PC-3 (cell line): ENCODE measurements around the gene ASH1L. TPM values are rescaled to one million over a fixed set of nuclear protein-coding genes. Genes with fewer than 3 reads are reported as not detected.

Experiments
- ATAC-seq: fragments of 200-7000 bp; cut with Tn5 transposase; 2 replicates; pipeline ENCODE4 v1.9.1; 2020; ENCODE audit warnings: mild to moderate bottlenecking, moderate library complexity
- BruUV-seq: library from RNA; stranded (reverse); fragments of 400-500 nt; replicated peaks from 2 replicates; lab custom pipeline; 2021; lab: Mats Ljungman, UMichigan
- CTCF ChIA-PET: fragments of 300-600 bp; sonication (Branson Sonifier 250); formaldehyde crosslinking; loops from one replicate; lab custom pipeline; 2022; ENCODE audit warnings: antibody characterized with exemption; lab: Charles Lee
- POLR2A ChIA-PET: fragments of 300-600 bp; sonication (Branson Sonifier 250); formaldehyde crosslinking; loops from one replicate; lab custom pipeline; 2022; ENCODE audit warnings: antibody characterized with exemption; ENCODE audit not compliant: unreplicated experiment; lab: Charles Lee
- DNase-seq: peaks from one replicate; pipeline ENCODE4 v3.0.0-alpha.2; 2015
- H2AFZ ChIP-seq: fragments of 300-600 bp; sonication (generic); 2 replicates; pipeline ENCODE4 v1.6.0; 2016; ENCODE audit warnings: antibody characterized with exemption, low read length
- H3F3A ChIP-seq: fragments of 300-600 bp; sonication (generic); one replicate; pipeline ENCODE4 v1.6.0; 2017; ENCODE audit warnings: antibody characterized with exemption, low read length, control low read depth, mild to moderate bottlenecking; ENCODE audit not compliant: unreplicated experiment
- H3K27ac ChIP-seq: fragments of 300-600 bp; sonication (generic); 2 replicates; pipeline ENCODE4 v1.5.1; 2016; ENCODE audit warnings: mild to moderate bottlenecking, low read length
- H3K27me3 ChIP-seq: fragments of 300-600 bp; sonication (generic); 2 replicates; pipeline ENCODE4 v1.6.1; 2016; ENCODE audit warnings: low read length, mixed read lengths
- H3K36me3 ChIP-seq: fragments of 300-600 bp; sonication (generic); 2 replicates; pipeline ENCODE4 v1.6.1; 2016; ENCODE audit warnings: low read depth, mixed run types, low read length, mixed read lengths
- H3K4me1 ChIP-seq: fragments of 300-600 bp; sonication (generic); 2 replicates; pipeline ENCODE4 v1.5.1; 2016; ENCODE audit warnings: low read length; ENCODE audit not compliant: insufficient read depth
- H3K4me2 ChIP-seq: fragments of 300-600 bp; sonication (generic); 2 replicates; pipeline ENCODE4 v1.6.0; 2016; ENCODE audit warnings: low read length
- H3K4me3 ChIP-seq: fragments of 300-600 bp; sonication (generic); 2 replicates; pipeline ENCODE4 v1.5.1; 2016; ENCODE audit warnings: mild to moderate bottlenecking, low read length, mixed read lengths
- H3K79me2 ChIP-seq: fragments of 300-600 bp; sonication (generic); 2 replicates; pipeline ENCODE4 v1.6.1; 2017; ENCODE audit warnings: low read length, mixed read lengths
- H3K9ac ChIP-seq: fragments of 300-600 bp; sonication (generic); 2 replicates; pipeline ENCODE4 v1.6.0; 2016; ENCODE audit warnings: mild to moderate bottlenecking, low read length
- H3K9me2 ChIP-seq: fragments of 300-600 bp; sonication (generic); replicated peaks from 2 replicates; pipeline ENCODE4 v1.6.1; 2016; ENCODE audit warnings: mixed run types, low read length, mixed read lengths
- H3K9me3 ChIP-seq: fragments of 300-600 bp; sonication (generic); 2 replicates; pipeline ENCODE4 v1.6.1; 2016; ENCODE audit warnings: low read length, mixed read lengths
- H4K20me1 ChIP-seq: fragments of 300-600 bp; sonication (generic); 2 replicates; pipeline ENCODE4 v1.6.1; 2016; ENCODE audit warnings: low read length, mixed read lengths
- EZH2 ChIP-seq: fragments of 300-600 bp; sonication (generic); IDR thresholded peaks from one replicate; pipeline ENCODE4 v1.6.1; 2017; ENCODE audit warnings: antibody characterized with exemption, mild to moderate bottlenecking, low read length; ENCODE audit not compliant: unreplicated experiment
- EZH2phosphoT487 ChIP-seq: fragments of 300-600 bp; sonication (generic); IDR thresholded peaks from 2 replicates; pipeline ENCODE4 v1.6.1; 2018; ENCODE audit warnings: mild to moderate bottlenecking, antibody characterized with exemption, low read length, borderline replicate concordance
- intact Hi-C: fragments of 100-400 bp; cut with micrococcal nuclease; formaldehyde crosslinking; loops from 2 replicates; pipeline ENCODE4 v1.9.0; 2023
- total RNA-seq: library from RNA; depleted of rRNA; stranded (reverse); fragments of >200 nt; gene quantifications from 2 replicates; pipeline ENCODE4 v1.2.3, GENCODE V29; 2014
- TF ChIP-seq, protein P1 (sequence below): fragments of 300-600 bp; sonication (generic); conservative IDR thresholded peaks from 2 replicates; pipeline ENCODE4 v1.5.1; 2017; ENCODE audit warnings: antibody characterized with exemption, low read depth, mild to moderate bottlenecking, low read length

The ASH1L gene
- total RNA-seq, 1 experiment from 2014 or later = 27.6 TPM

DNA sequence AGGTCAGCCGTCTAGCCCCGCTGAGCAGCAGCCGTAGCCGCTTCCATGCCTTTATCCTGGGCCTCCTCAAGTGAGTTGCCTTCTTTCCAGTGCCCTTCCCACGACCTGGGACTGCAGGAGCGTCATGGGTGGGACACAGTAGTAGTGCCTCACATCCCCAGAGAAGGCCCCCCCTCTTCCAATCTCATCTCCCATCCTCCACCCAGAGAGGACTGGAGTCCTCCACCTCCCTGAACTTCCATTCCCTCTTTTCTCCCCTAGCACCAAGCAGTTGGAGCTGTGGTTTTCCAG, 237.1 kb downstream of the ASH1L start:
- CTCF ChIA-PET = interaction anchor here (1.1 kb wide), 1 partner anchor 75 kb away, joined by 4 read pairs; no protein-coding TSS in a partner anchor
- H3K9me3 ChIP-seq = no peaks in the 10 kb centered on the region
- no peaks in the 10 kb centered on the region for H3K27me3 ChIP-seq
- peaks cover 29% of the 10 kb centered on the region for H3K79me2 ChIP-seq
- peak overlapping the region; percentile 80 for H3K4me3 ChIP-seq
- ATAC-seq = no peak
- H3K4me1 ChIP-seq = peaks cover 27% of the 10 kb centered on the region
- POLR2A ChIA-PET = no interaction called here
- peak overlapping the region; percentile 92; the same call in 1 of the 2 replicates for H2AFZ ChIP-seq
- no TSS peak for BruUV-seq
- H3K4me2 ChIP-seq = peak overlapping the region; percentile 93
- peak overlapping the region; percentile 84 for H3K9ac ChIP-seq
- H3K27ac ChIP-seq = no peak overlapping the region
- H3F3A ChIP-seq = no peaks in the 10 kb centered on the region
- TF ChIP-seq, protein P1, sequence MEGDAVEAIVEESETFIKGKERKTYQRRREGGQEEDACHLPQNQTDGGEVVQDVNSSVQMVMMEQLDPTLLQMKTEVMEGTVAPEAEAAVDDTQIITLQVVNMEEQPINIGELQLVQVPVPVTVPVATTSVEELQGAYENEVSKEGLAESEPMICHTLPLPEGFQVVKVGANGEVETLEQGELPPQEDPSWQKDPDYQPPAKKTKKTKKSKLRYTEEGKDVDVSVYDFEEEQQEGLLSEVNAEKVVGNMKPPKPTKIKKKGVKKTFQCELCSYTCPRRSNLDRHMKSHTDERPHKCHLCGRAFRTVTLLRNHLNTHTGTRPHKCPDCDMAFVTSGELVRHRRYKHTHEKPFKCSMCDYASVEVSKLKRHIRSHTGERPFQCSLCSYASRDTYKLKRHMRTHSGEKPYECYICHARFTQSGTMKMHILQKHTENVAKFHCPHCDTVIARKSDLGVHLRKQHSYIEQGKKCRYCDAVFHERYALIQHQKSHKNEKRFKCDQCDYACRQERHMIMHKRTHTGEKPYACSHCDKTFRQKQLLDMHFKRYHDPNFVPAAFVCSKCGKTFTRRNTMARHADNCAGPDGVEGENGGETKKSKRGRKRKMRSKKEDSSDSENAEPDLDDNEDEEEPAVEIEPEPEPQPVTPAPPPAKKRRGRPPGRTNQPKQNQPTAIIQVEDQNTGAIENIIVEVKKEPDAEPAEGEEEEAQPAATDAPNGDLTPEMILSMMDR = no peak
- no peak for TF ChIP-seq EZH2phosphoT487
- TF ChIP-seq EZH2 = no peak
- intact Hi-C loops = loop anchor here (1.0 to 2.0 kb wide), 2 partner anchors 75 to 119 kb away; partner anchors contain the start of gene THBS3
- no peak for DNase-seq
- H3K9me2 ChIP-seq = no peaks in the 10 kb centered on the region
- H3K36me3 ChIP-seq = peaks cover 19% of the 10 kb centered on the region
- 0 out of 2 replicates have a peak, but pooled peaks cover 3% of the 10 kb centered on the region for H4K20me1 ChIP-seq

DNA sequence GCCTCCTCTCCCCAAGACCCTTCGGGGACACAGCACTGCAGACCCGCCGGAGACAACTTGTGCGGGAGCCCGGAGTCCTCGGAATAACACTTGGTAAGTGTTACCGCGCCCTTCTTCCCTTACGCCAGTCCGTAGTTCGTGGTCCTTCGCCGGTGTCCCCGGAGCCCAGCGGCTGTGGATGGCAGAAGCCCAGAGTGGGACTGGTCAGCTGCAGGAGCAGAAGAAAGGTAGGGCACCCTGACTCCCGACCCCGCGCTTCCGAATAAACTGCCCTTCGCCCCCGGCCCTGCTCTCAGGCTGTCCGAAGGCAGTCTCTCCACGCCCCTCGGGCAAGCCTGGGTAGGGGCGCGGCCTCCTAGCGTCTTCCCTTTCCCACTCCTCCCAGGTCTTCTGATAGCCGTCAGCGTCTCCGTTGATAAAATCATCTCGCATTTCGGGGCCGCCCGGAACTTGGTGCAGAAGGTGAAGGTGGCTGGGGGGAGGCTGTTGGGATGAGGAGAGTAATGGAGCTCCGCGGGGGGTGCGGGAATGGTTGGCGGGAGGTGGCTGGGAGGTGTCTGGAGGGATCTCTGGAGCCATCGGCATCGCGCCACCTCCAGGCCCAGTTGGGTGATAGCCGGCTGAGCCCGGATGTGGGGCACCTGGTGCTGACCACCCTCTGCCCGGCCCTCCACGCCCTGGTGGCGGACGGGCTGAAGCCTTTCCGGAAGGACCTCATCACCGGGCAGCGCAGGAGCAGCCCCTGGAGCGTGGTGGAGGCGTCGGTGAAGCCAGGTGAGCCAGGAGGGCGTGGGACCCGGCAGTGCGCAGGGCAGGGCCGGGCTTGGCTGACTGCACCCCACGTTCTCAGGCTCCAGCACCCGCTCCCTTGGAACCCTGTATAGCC, 237.6 kb downstream of the ASH1L start:
- TF ChIP-seq, protein P1 = peak; percentile 76
- no peak for TF ChIP-seq EZH2
- TF ChIP-seq EZH2phosphoT487 = no peak
- Histone ChIP-seq H2AFZ (peak overlapping the region; percentile 92), H3K4me2 (peak overlapping the region; percentile 93), H3K4me3 (peak overlapping the region; percentile 80), H3K9me3 (no peaks in the 10 kb centered on the region), H4K20me1 (no peaks in the 10 kb centered on the region), H3K79me2 (peaks cover 29% of the 10 kb centered on the region), H3K4me1 (peaks cover 24% of the 10 kb centered on the region), H3K27ac (peak overlapping the region; percentile 18), H3K36me3 (peaks cover 14% of the 10 kb centered on the region; the same call in 1 of the 2 replicates), H3K9me2 (no peaks in the 10 kb centered on the region), H3F3A (no peaks in the 10 kb centered on the region), H3K27me3 (no peaks in the 10 kb centered on the region), H3K9ac (peak overlapping the region; percentile 84)
- ChIA-PET POLR2A (no interaction called here), CTCF (interaction anchor here (0.6 to 1.1 kb wide), 2 partner anchors 74 to 241 kb away, joined by 3 to 4 read pairs; no protein-coding TSS in a partner anchor)
- DNase-seq (peak; percentile 73), ATAC-seq (peak; percentile 12)
- intact Hi-C loops = loop anchor here (1.0 to 2.0 kb wide), 2 partner anchors 75 to 118 kb away; partner anchors contain the start of gene THBS3
- TSS peak; percentile 45 for BruUV-seq
